Measurements from ENCODE around the gene KLK1.

KLK1 gene

GRCh38 chr19:50804420-50805272 is 18.9 kb downstream of the KLK1 start:
- TF ChIP-seq CTCF (IDR thresholded peaks at IDR 0.05; ENCODE audit: insufficient read depth, low read depth, low read length, missing control alignments): no peak
- DNase-seq (ENCODE audit: low read depth): peak; percentile 99
- H3K4me3 ChIP-seq (ENCODE audit: low read depth, low read length): peak overlapping the region; percentile 92

- DNase-seq (ENCODE audit: low read depth): peak; percentile 56
- TF ChIP-seq CTCF (IDR thresholded peaks at IDR 0.05; ENCODE audit: insufficient read depth, low read depth, low read length, missing control alignments): no peak
- peak overlapping the region; percentile 92 for H3K4me3 ChIP-seq (ENCODE audit: low read depth, low read length)
These were observed 19.8 kb downstream of the KLK1 start for GRCh38 chr19:50803633-50804419.

GRCh38 chr19:50801107-50801506 is 22.5 kb downstream of the KLK1 start:
- no peak for DNase-seq (ENCODE audit: low read depth)
- no peak for TF ChIP-seq CTCF (IDR thresholded peaks at IDR 0.05; ENCODE audit: insufficient read depth, low read depth, low read length, missing control alignments)
- no peak overlapping the region for H3K4me3 ChIP-seq (ENCODE audit: low read depth, low read length)

- H3K4me3 ChIP-seq (ENCODE audit: low read depth, low read length): no peak overlapping the region
- no peak for TF ChIP-seq CTCF (IDR thresholded peaks at IDR 0.05; ENCODE audit: insufficient read depth, low read depth, low read length, missing control alignments)
- DNase-seq (ENCODE audit: low read depth): no peak
These were observed 24.1 kb downstream of the KLK1 start for GRCh38 chr19:50799547-50799851.

GRCh38 chr19:50798659-50799546 is 24.7 kb downstream of the KLK1 start:
- no peak for DNase-seq (ENCODE audit: low read depth)
- TF ChIP-seq CTCF (IDR thresholded peaks at IDR 0.05; ENCODE audit: insufficient read depth, low read depth, low read length, missing control alignments): no peak

GRCh38 chr19:50797781-50798658 is 25.6 kb downstream of the KLK1 start:
- no peak for DNase-seq (ENCODE audit: low read depth)
- no peak overlapping the region for H3K4me3 ChIP-seq (ENCODE audit: low read depth, low read length)
- no peak for TF ChIP-seq CTCF (IDR thresholded peaks at IDR 0.05; ENCODE audit: insufficient read depth, low read depth, low read length, missing control alignments)

More at GRCh38 chr19:50798659-50799546, 24.7 kb downstream of the KLK1 start:
- H3K4me3 ChIP-seq (ENCODE audit: low read depth, low read length): no peak overlapping the region

Data from GM12865 (cell line).